Measurements from ENCODE around the gene GFRA4.

DNA sequence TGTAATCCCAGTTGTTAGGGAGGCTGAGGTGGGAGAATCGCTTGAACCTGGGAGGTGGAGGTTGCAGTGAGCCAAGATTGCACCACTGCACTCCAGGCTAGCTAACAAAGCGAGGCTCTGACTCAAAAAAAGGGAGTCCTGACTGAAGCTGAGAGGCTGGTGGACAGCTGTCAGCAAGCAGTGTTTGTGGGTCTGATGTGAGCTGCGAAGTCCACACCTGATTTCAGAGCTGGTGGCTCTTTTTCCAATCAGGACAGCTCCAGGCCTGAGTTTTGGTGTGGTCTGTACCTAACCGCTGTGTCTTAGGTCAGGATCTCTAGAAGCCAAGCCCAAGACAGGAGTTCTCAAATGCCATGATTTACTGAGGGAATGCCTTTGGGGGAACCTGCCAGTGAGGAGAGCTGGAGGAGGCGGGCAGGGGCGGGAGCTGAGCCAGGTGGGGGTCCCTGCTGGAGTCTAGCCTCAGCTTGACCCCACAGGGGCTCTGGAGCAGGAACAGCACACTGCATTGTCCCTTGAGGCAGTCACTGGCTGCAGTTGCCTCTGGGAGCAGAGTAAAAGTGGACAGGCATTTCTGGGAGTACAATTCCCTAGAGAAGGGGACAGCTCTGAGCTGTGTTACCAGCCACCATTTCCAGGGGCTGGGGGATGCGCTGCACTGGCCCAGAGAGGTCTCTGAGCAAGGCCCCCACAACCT is 5.0 kb downstream of the GFRA4 start:
- TF ChIP-seq ARNTL (CRISPR knock-in tag; IDR thresholded peaks at IDR 0.05; ENCODE audit: borderline replicate concordance, low read depth) (no peak), RARB (CRISPR knock-in tag; IDR thresholded peaks at IDR 0.05) (no peak), TSHZ2 (CRISPR knock-in tag; IDR thresholded peaks at IDR 0.05) (no peak), TCF4 (CRISPR knock-in tag; IDR thresholded peaks at IDR 0.05; ENCODE audit: borderline replicate concordance) (no peak), ZNF70 (CRISPR knock-in tag; IDR thresholded peaks at IDR 0.05) (no peak), CSDC2 (CRISPR knock-in tag; IDR thresholded peaks at IDR 0.05) (no peak), BACH2 (CRISPR knock-in tag; IDR thresholded peaks at IDR 0.05; ENCODE audit: borderline replicate concordance) (no peak), ZFP3 (CRISPR knock-in tag; IDR thresholded peaks at IDR 0.05) (no peak), ZC3H10 (CRISPR knock-in tag; IDR thresholded peaks at IDR 0.05) (no peak), TOX (CRISPR knock-in tag; IDR thresholded peaks at IDR 0.05; ENCODE audit: borderline replicate concordance) (no peak), ZFP30 (CRISPR knock-in tag; IDR thresholded peaks at IDR 0.05) (no peak)
